Measurements from ENCODE around the gene TTPAL. TPM values are rescaled to one million over a fixed set of nuclear protein-coding genes. Genes with fewer than 3 reads are reported as not detected.

Gene TTPAL
- total RNA-seq (2022; extraction: Qiagen RNA extraction), result 11.0 to 14.2 TPM (median 13.7 TPM) in 5 replicates

GRCh38 chr20:44475694-44476560 is at the start of gene TTPAL:
Gene TTPAL, plus strand, starts transcription at chr20:44475874. Its CDS starts 4,126 bp downstream, at chr20:44480000.

DNA sequence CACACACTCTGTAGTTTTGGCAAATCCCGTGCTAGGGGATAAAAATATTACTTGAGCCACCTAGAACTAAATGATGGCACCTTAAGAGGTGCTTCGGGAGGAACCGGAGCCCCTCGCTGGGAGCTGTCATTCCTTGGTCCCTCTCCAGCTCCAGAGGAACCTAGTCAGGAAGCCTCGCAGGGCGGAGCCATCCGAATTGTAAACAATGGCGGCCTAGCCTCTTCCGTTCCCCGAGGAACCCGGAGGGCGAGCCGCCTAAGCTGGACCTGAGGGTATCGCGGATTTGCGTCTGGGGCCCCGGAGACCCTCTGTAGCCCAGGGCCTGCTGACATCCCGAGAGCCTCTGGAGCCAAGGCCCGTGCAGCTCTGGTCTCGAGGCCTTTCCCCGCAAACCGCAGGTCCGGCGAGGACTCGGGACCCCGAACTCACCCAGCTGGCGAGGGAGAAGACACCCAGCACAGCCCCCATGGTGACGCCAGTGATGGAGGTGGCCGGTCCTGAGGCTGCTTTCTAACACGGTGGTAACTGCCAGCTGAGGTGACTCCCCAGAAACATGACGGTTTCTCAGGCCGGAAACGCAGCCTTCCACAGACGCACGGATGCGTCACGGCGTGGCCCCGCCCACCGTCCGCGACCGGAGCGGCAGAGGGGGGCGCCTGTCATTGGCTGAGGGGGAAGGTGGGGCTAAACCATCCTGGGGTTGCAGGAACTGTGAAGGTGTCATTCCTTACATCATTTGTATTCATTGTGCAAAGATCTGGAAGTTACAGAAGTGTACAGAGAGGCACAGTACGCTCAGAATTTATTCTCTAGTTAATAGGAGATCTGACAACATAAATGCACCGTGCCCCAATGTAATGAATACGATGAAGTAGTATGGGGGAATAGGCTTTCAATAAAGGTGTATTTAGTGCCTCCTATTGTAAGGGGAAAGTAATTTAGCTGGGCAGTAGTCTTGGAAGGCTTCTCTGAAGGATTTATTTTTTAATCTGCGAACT is 46.1 kb downstream of the TTPAL start, which contains the start of gene SERINC3:
Gene SERINC3, minus strand, starts transcription at position 587 of the 998 bp plus-strand sequence. Its CDS starts 119 bp downstream, at position 468.

Other genes with a start within 250 kb of the TTPAL start
- 0.05 to 0.08 TPM in 2 of 5 replicates, not detected in the others for gene GDAP1L1, start 228.6 kb upstream of the TTPAL start, total RNA-seq (2022; extraction: Qiagen RNA extraction)
- 7.2 to 8.9 TPM (median 7.9 TPM) in 5 replicates for gene FITM2, start 164.7 kb upstream of the TTPAL start, total RNA-seq (2022; extraction: Qiagen RNA extraction)
- 0.20 to 0.62 TPM (median 0.25 TPM) in 4 of 5 replicates, not detected in the other for gene R3HDML, start 138.8 kb upstream of the TTPAL start, total RNA-seq (2022; extraction: Qiagen RNA extraction)
- 11.9 to 17.0 TPM (median 15.4 TPM) in 5 replicates for gene HNF4A, start 120.2 kb upstream of the TTPAL start, total RNA-seq (2022; extraction: Qiagen RNA extraction)
- 70.4 to 87.2 TPM (median 79.6 TPM) in 5 replicates for gene SERINC3, start 46.2 kb downstream of the TTPAL start, total RNA-seq (2022; extraction: Qiagen RNA extraction)
- 33.3 to 39.2 TPM (median 38.9 TPM) in 5 replicates for gene PKIG, start 106.7 kb downstream of the TTPAL start, total RNA-seq (2022; extraction: Qiagen RNA extraction)
- gene ADA, start 175.8 kb downstream of the TTPAL start, total RNA-seq (2022; extraction: Qiagen RNA extraction), result 49.8 to 59.5 TPM (median 57.1 TPM) in 5 replicates
- gene CCN5, start 239.5 kb downstream of the TTPAL start, total RNA-seq (2022; extraction: Qiagen RNA extraction), result 24.5 to 42.8 TPM (median 29.3 TPM) in 5 replicates